ENCODE results near the gene MAPK9.

GRCh38 chr5:180324601-180324950, 32.7 kb upstream of the MAPK9 start:
- TF ChIP-seq CTCF (IDR thresholded peaks at IDR 0.05), result no peak
- TF ChIP-seq POLR2A (IDR thresholded peaks at IDR 0.05), result no peak

Data from right lobe of liver (tissue), 4 donors.